ENCODE results near the gene PGAP6.
"Not testable (repeated sequence)": the region's sequence is repeated elsewhere in the genome, so short reads cannot be mapped to it uniquely, and the experiment has no call there.

GRCh38 chr16:334164-334832, 47.5 kb downstream of the PGAP6 start:
- not testable (repeated sequence) for TF ChIP-seq CTCF, POLR2A (IDR thresholded peaks at IDR 0.05)

All from lower leg skin (tissue), 3 donors.